HepG2 (cell line): ENCODE data around the gene TDRD9. TPM values are rescaled to one million over a fixed set of nuclear protein-coding genes. Genes with fewer than 3 reads are reported as not detected.

Source experiments
- ATAC-seq: fragments of 200-7000 bp; cut with Tn5 transposase; 3 replicates; pipeline ENCODE4 v1.9.1; 2020; ENCODE audit warnings: mild to moderate bottlenecking, moderate library complexity
- BruUV-seq: library from RNA; stranded (reverse); fragments of 400-500 nt; replicated peaks from 2 replicates; lab custom pipeline; 2021; lab: Mats Ljungman, UMichigan
- CTCF ChIA-PET: fragments of 300-600 bp; formaldehyde crosslinking; extraction: SDS; loops from one replicate; lab custom pipeline; 2021; ENCODE audit warnings: low total read pairs, inconsistent platforms, low intra/inter-chr PET ratio; lab: Yijun Ruan, JAX
- POLR2A ChIA-PET: fragments of 350-600 bp; sonication (Branson Sonifier 250); formaldehyde crosslinking; loops from one replicate; lab custom pipeline; 2020; ENCODE audit warnings: antibody characterized with exemption, inconsistent platforms; lab: Yijun Ruan, JAX
- DNase-seq: peaks from one replicate; pipeline ENCODE4 v3.0.0-alpha.2; 2015; ENCODE audit warnings: low spot score
- FAIRE-seq: peaks from 3 replicates; lab custom pipeline; 2011; peaks lifted over from hg19 to GRCh38; lab: Jason Lieb, UNC
- H2AFZ ChIP-seq: one replicate; pipeline ENCODE4 v1.6.1; 2011; ENCODE audit warnings: low read length, inconsistent platforms
- H3K27ac ChIP-seq: fragments of 300-600 bp; 3 replicates; pipeline ENCODE4 v1.8.0; 2011; ENCODE audit warnings: mixed run types, mild to moderate bottlenecking, mixed read lengths, low read length, inconsistent platforms; ENCODE audit not compliant: insufficient read depth; ENCODE audit errors: extremely low read length
- H3K27me3 ChIP-seq, 2 experiments: fragments of 200-600 bp in 1 of 2; 2 replicates in 1 of 2; 3 replicates in 1 of 2; pipeline versions ENCODE4 v1.6.0 to v1.8.0; 2011; ENCODE audit warnings: low read length in 2 of 2, mild to moderate bottlenecking in 2 of 2, moderate library complexity in 2 of 2, inconsistent platforms in 1 of 2; ENCODE audit not compliant: insufficient read depth in 2 of 2, control insufficient read depth in 1 of 2
- H3K36me3 ChIP-seq, 2 experiments: fragments of 200-600 bp in 1 of 2; replicated peaks in 1 of 2; 2 replicates in 1 of 2; 3 replicates in 1 of 2; pipeline versions ENCODE4 v1.5.1 to v1.8.0; 2011; ENCODE audit warnings: low read length in 2 of 2, inconsistent platforms in 1 of 2; ENCODE audit not compliant: insufficient read depth in 2 of 2, control insufficient read depth in 1 of 2
- H3K4me1 ChIP-seq: 2 replicates; pipeline ENCODE4 v1.5.1; 2012; ENCODE audit warnings: low read length, inconsistent platforms; ENCODE audit not compliant: insufficient read depth
- H3K4me2 ChIP-seq: 2 replicates; pipeline ENCODE4 v1.6.0; 2011; ENCODE audit warnings: low read depth, low read length, inconsistent platforms
- H3K4me3 ChIP-seq, 3 experiments: fragments of 200-600 bp in 1 of 3; sonication (generic), shearing (Covaris generic) in 1 of 3; replicated peaks in 1 of 3; 2 replicates each; pipeline ENCODE4 v1.5.1; 2011 to 2016; ENCODE audit warnings: low read length in 3 of 3, inconsistent platforms in 2 of 3, low read depth in 2 of 3, mild to moderate bottlenecking in 2 of 3, control low read depth in 1 of 3, mixed read lengths in 1 of 3; ENCODE audit not compliant: insufficient read depth in 1 of 3
- H3K79me2 ChIP-seq: one replicate; pipeline ENCODE4 v1.6.1; 2011; ENCODE audit warnings: low read length, inconsistent platforms; ENCODE audit not compliant: insufficient read depth
- H3K9ac ChIP-seq: 2 replicates; pipeline ENCODE4 v1.6.0; 2011; ENCODE audit warnings: mild to moderate bottlenecking, low read depth, low read length, inconsistent platforms; ENCODE audit not compliant: insufficient read depth
- H3K9me3 ChIP-seq: 2 replicates; pipeline ENCODE4 v1.5.1; 2012; ENCODE audit warnings: mild to moderate bottlenecking, low read length
- H4K20me1 ChIP-seq: 2 replicates; pipeline ENCODE4 v1.6.0; 2011; ENCODE audit warnings: inconsistent platforms, mild to moderate bottlenecking, low read length, moderate library complexity; ENCODE audit not compliant: insufficient read depth
- BCL3 ChIP-seq: sonication (generic); formaldehyde crosslinking; IDR thresholded peaks from 2 replicates; pipeline ENCODE4 v1.5.1; 2020; ENCODE audit warnings: mild to moderate bottlenecking, missing genetic modification reagents, moderate library complexity
- DZIP1 ChIP-seq: sonication (generic); formaldehyde crosslinking; IDR thresholded peaks from 2 replicates; pipeline ENCODE4 v1.5.0; 2020; ENCODE audit warnings: mild to moderate bottlenecking, missing genetic modification reagents
- GATAD1 ChIP-seq: IDR thresholded peaks from 2 replicates; pipeline ENCODE4 v1.6.1; 2016; ENCODE audit warnings: missing genetic modification reagents, missing compliant biosample characterization
- PBX3 ChIP-seq: sonication (generic); formaldehyde crosslinking; IDR thresholded peaks from 2 replicates; pipeline ENCODE4 v1.8.1; 2023; ENCODE audit warnings: missing genetic modification reagents, inconsistent platforms, borderline replicate concordance
- ZNF703 ChIP-seq: sonication (generic); formaldehyde crosslinking; IDR thresholded peaks from 2 replicates; pipeline ENCODE4 v1.5.1; 2020; ENCODE audit warnings: missing genetic modification reagents, mild to moderate bottlenecking, moderate library complexity, borderline replicate concordance
- WGBS: methylation state at CpG from one replicate; pipeline ENCODE4 v1.1.6; 2017; ENCODE audit warnings: low lambda C conversion rate; 5-methylcytosine and 5-hydroxymethylcytosine counted together
- in situ Hi-C: cut with HindIII; loops from 2 replicates; pipeline ENCODE4 v1.10.0; 2017; ENCODE audit warnings: low pct_unique_long_range_greater_than_20kb; ENCODE audit not compliant: extremely low pct_ligation_motif_present
- intact Hi-C: fragments of 100-400 bp; cut with micrococcal nuclease; formaldehyde crosslinking; loops from one replicate; pipeline ENCODE4 v1.10.0; 2022; ENCODE audit not compliant: unreplicated experiment
- polyA plus RNA-seq, 8 experiments: library from polyadenylated mRNA; depleted of rRNA in 3 of 8; stranded (reverse) in 7 of 8; unstranded in 1 of 8; fragments of >200 nt; fragmentation: Illumina TruSeq in 4 of 8; extraction: Trizol in 4 of 8; gene quantifications; 2 replicates each; pipeline versions ENCODE4 v1.2.1 to v1.2.3, GENCODE V29; 2011 to 2016; ENCODE audit warnings: low read depth in 4 of 8, missing spikeins in 1 of 8, mixed read lengths in 1 of 8; ENCODE audit not compliant: insufficient read depth in 1 of 8
- total RNA-seq, 5 experiments: library from RNA; depleted of rRNA; stranded (reverse); fragments of >200 nt; fragmentation: Illumina TruSeq; extraction: Trizol; gene quantifications; 2 replicates each; pipeline ENCODE4 v1.2.3, GENCODE V29; 2016; ENCODE audit warnings: low read depth in 1 of 5

The TDRD9 gene
- total and polyA plus RNA-seq, 2 of the 13 experiments (the other 11 are each of a cell fraction or from before 2014, with no cell fraction given), result not detected

DNA sequence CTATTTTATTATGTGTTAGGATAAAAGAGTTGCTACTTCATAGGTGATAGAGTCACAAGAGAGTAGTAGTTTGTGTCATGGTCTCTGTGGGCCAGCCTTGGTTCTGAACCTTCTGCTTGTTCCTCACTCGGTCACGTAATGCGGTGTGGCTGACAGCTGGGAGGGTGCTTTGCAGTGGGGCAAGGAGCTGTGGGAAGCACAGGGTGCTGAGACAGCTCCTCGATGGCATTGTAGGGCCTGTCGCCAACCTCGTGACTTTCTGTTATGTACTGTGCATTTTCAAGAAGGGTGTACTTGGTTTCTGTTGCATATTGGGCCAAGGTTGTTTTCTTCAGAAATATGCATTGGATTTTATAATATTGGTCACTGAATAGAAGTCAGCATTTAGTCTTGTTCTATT is 75.4 kb downstream of the TDRD9 start:
- intact Hi-C loops, result no loop called here
- BruUV-seq, result no TSS peak
- H4K20me1 ChIP-seq, result no peaks in the 10 kb centered on the region
- no peak overlapping the region for H3K4me3 ChIP-seq
- H3K4me1 ChIP-seq, result no peaks in the 10 kb centered on the region
- no peaks in the 10 kb centered on the region for H3K36me3 ChIP-seq
- POLR2A ChIA-PET, result no interaction called here
- CTCF ChIA-PET, result no interaction called here
- no peaks in the 10 kb centered on the region for H3K9me3 ChIP-seq
- TF ChIP-seq DZIP1 (CRISPR knock-in tag) (no peak), GATAD1 (CRISPR knock-in tag) (no peak), BCL3 (no peak), PBX3 (CRISPR knock-in tag) (no peak), ZNF703 (CRISPR knock-in tag) (no peak)
- peaks cover 1 to 14% of the 10 kb centered on the region in 2 experiments; a peak in 2 of 5 replicates for H3K27me3 ChIP-seq
- no peak overlapping the region for H3K4me2 ChIP-seq
- H2AFZ ChIP-seq, result no peak overlapping the region
- H3K79me2 ChIP-seq, result no peaks in the 10 kb centered on the region
- FAIRE-seq, result no peak
- H3K27ac ChIP-seq, result no peak overlapping the region
- no peak for DNase-seq
- WGBS, result 69% methylated on average over 6 of the region's 6 CpGs
- no peak overlapping the region for H3K9ac ChIP-seq
- no peak for ATAC-seq
- in situ Hi-C loops, result no loop called here
